HG03432 (cell line): ENCODE results near the gene TEX53.
A peak's percentile ranks its signal among the peaks of the same experiment; 100 is the strongest.

ENCODE experiments used
- ATAC-seq: cut with Tn5 transposase; IDR thresholded peaks from one replicate; pipeline ENCODE4 v1.9.1; 2021; ENCODE audit warnings: mild to moderate bottlenecking, moderate library complexity; ENCODE audit not compliant: unreplicated experiment

The TEX53 gene

DNA sequence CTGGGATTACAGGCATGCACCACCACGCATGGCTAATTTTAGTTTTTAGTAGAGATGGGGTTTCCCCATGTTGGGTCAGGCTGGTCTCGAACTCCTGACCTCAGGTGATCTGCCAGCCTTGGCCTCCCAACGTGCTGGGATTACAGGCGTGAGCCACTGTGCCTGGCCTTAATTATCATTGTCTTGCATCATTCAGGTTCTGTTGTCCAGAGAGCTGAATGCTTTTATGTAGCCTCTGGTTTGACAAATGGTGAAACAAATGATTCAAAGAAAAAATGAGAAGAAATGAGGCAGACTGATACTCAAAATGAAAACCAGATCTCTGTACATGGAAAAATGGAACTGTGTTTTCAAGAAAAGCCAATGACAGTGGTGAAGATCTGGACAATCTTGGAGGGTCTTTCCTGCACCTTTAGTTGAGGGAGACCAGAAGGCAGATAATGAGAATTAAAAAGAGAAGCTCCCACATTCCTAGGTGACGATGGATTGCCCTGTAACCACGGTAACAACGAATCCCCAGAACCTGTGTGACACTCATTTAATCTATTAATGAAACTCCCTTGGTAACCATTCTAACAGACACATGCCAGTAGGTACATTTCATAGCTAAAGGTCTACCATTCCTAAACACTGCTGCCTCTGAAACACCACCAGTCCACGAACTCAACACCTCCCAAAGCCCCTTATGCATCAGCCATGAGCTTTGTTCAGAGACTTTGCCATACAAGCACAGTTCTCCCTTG, 22.8 kb upstream of the TEX53 start:
- ATAC-seq = no peak

- no peak for ATAC-seq
These were observed 21.2 kb upstream of the TEX53 start for GRCh38 chr9:114678795-114679194.

GRCh38 chr9:114678130-114678529, 20.5 kb upstream of the TEX53 start:
- ATAC-seq = no peak

GRCh38 chr9:114677418-114677817, 19.8 kb upstream of the TEX53 start:
- no peak for ATAC-seq

- ATAC-seq = no peak
These were observed 19.3 kb upstream of the TEX53 start for GRCh38 chr9:114676901-114677300.

DNA sequence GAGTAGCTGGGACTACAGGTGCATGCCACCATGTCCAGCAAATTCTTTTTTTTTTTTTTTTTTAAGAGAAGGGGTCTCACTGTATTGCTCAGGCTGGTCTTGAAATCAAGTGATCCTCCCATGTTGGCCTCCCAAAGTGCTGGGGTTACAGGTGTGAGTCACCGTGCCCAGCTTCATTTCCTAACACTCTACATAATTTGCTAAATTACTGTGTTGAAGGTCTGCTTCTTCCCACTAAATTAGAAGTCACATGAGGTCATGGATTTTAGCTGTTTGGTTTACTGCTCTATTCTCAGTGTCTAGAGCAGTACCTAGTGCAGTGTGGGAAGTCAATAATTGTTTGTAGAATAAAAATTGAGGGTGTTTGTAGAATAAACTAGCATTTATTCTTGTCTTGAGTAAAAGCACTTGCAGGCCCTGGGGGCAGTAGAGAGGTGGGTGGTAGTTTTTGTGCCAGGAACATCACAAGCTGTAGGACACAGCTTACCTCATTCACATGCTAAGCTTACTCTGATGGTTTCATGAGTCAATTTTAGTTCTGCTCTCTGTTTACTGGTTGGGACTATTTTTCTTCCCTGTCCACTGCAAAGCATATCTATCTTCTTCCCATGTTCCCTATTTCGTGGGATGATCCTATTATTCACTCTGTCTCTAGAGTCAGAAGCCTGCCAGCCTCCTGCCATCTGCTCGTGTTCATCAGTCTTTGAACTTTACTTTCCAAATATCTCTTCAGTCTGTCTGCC, 17.4 kb upstream of the TEX53 start:
- no peak for ATAC-seq

- no peak for ATAC-seq
These were observed 16.6 kb upstream of the TEX53 start for GRCh38 chr9:114674076-114674797.

DNA sequence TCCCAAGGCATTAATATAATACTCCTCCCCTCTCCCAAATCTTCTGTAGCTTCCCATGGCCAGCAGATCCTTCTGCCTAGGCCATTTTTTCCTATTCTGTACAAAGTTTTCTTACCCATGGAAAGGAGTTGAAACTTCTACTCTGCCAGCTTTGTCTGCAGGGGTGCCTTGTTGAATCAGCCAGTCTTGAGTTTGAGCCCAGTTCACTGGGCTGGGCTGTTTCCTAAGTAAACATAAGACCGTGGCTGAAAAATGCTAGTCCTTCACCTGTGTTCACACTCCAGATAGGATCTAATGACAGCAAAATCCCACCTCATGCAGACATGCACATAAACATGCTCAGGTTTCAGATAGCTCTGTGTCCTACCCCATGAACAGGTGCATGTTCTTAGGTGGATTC, 14.0 kb upstream of the TEX53 start:
- ATAC-seq = no peak

DNA sequence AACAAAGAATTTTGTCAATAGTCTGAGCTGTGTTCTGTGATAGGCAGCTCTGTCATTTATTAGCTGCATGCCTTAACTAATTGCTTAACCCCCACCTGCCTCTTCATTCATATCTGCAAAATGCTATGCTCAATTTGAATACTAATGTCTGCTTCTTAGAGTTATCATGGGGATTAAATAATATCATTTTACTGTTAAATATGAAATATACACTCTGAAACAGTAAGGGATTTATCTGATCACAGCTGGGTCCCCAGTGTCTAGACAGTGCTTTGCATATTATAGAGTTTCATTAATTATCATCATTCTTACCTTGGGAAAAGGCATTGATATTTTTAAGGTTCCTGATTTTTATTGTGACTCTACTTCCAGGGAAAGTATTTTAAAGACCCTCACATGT, 12.4 kb upstream of the TEX53 start:
- no peak for ATAC-seq

- ATAC-seq = no peak
These were observed 10.5 kb upstream of the TEX53 start for GRCh38 chr9:114668146-114668545.

- no peak for ATAC-seq
These were observed 9.2 kb upstream of the TEX53 start for GRCh38 chr9:114666851-114667250.

DNA sequence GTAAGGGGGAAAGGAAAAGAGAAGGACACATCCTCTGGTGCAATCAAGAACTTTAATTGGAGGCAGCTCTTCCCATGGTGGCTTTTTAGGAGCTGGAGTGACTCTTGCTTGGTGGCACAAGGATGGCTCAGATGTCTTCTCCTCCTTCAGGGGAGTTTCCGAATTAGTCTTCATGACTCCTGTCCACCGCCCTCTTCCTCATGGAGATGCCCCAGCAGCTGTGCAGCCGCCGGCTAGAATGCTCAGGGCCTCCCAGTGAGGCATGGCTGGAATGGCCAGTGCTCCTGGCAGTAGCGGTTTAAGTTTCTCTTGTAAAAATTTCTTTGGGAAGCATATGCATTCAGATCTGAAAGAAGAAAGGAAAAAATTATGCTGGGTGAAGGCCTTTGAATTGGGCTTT, 8.8 kb upstream of the TEX53 start:
- ATAC-seq = no peak

GRCh38 chr9:114664181-114664580, 6.6 kb upstream of the TEX53 start:
- no peak for ATAC-seq

DNA sequence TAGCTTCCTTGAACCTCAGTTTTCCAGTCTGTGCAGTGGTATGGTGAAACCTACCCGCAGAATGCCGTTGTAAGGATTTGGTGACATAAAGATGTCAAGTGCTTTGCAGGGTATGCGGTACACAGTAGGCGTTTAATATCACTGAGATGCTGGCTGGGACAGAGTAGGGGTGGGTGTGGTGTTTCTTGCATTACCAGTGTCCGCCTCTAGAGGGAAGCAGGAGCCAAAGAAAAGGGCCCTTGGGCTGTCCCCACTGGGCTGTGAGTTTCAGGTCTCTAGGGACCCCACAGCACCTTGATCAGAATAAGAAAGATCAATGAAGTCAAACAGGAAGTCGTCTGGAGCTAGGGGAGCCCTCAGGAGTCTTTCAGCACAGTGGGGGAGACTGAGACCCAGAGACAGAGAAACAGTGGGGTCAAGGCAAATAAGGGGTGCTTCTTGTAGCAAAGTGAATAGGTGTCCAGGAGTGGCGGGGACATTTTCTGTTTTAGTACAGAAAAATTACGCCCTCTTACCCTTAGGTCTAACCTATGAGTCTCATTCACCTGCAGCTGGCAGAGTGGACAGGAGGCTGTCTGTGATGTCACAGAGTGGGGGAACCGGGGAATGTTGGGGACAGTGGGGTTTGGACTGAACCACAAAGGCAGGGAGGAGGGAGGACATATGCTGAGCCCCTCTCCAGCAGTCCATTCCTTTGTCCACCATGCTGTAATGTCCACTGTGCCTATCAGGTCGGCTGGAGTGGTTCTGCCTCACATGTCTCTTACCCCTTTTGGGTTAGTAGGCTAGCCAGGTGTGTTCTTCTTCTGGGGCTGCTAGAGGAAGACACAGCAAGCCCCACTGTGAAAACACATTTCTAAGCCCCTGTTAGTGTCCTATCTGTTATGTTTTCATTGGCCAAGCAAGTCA, 4.7 kb upstream of the TEX53 start:
- ATAC-seq = peak; percentile 83

DNA sequence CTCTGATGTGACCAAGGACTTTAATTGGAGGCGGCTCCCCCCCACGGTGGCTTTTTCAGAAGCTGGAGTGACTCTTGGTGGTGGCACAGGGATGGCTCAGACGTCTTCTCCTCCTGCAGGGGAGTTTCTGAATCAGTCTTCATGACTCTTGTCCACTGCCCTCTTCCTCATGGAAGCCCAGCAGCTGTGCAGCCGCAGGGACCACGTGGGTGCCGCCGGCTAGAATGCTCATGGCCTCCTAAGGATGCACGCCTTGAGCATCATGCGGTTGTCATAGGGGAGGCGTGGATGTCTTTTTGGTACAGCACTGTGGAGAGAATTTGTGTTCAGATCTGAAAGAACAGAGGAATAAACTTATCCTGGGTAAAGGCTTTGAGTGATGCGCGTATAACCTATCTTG, 1.3 kb downstream of the TEX53 start:
- ATAC-seq = no peak

DNA sequence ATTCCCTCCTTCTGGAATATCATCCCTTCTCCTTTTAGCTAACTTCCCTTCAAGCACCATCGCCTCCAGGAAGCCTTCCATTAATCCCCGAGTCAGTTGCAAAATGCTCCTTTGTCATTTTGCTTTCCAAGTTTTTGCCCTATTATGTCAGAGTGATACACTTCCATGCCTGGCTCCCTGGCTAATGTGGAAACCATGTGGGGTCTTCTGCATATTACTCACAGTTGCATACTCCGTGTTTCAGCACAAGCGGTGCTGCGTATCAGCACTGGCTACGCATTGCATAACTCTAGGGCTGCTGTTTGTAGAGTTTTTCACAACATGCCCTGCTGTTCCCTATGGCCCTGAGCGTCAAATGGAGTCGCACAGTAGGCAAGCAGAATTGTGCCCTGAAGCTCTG, 1.9 kb downstream of the TEX53 start:
- ATAC-seq = no peak

DNA sequence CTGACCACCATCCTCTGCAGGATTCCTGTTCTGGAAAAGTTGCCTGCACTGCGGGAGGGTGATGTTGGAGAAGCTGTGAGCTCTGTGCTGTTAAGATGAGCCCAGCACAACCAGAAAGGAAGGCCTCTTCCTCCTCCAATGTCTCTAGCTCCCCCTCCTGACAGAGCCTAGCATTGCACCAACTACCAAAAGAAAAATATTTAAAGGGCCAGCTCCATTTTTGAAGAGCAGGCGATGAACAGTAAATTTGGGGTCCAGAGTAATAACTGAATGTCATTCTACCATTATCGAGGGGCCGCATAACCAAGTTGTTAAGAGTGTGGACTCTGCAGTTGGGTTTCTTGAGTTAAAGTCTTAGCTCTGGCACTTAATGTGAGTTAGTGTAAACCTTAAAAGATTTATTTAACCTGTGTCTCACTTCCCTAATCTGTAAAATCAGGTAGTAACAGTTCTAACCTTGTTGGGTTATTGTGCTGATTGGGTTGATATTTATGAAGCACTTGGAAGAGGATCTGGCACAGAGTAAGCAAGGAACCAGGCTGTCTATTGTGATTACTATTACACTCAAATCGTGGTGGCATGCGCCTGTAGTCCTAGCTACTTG, 3.9 kb downstream of the TEX53 start:
- peak; percentile 84 for ATAC-seq

- peak; percentile 25 for ATAC-seq
These were observed 4.6 kb downstream of the TEX53 start for GRCh38 chr9:114652776-114653555.

DNA sequence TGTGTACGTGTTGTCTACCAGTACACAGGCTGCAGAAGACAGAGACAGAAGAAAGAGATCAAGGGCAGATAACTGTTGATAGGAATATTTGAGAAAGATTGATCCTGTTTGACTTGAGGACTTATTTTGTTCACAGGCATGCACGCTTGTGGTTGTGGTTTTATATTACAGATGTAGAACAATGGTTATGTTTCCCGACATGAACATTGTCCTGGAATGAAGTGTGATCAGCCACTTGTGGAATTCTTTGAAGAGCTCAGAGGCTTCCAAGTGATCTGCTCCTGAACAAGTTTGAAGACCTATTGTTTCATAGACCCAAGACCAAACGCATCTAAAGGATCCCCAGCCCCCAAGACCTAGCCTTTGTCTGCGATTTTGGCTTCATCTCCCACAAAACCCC, 13.7 kb downstream of the TEX53 start:
- no peak for ATAC-seq

DNA sequence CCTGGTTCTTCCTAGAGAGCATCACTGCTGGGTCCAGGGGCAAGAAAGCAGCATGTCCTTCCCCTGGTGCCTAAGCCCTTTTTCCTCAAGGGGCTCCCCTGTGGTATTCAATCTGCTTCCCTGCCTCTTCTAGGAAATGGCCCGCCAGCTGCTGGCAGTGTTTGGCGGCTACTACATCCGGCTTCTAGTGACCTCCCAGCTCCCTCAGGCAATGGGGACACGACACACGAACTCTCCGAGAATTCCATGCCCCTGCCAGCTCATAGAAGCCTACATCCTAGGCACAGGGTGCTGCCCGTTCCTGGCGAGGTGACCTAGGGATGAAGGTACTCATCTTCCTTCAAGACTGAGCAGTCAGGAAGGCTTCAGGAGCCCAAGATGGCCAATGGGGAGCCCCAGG, 14.6 kb downstream of the TEX53 start:
- no peak for ATAC-seq
